IMR-90 (cell line): Measurements from ENCODE around the gene LRRC36. TPM values are rescaled to one million over a fixed set of nuclear protein-coding genes. Genes with fewer than 3 reads are reported as not detected.

Experiments
- ATAC-seq: fragments of 200-7000 bp; cut with Tn5 transposase; 2 replicates; pipeline ENCODE4 v1.9.1; 2020; ENCODE audit warnings: low read depth, mild to moderate bottlenecking, moderate library complexity
- BruUV-seq: library from RNA; stranded (reverse); fragments of 400-500 nt; replicated peaks from 2 replicates; lab custom pipeline; 2021; lab: Mats Ljungman, UMichigan
- CTCF ChIA-PET: fragments of 300-600 bp; formaldehyde crosslinking; extraction: SDS; loops from one replicate; lab custom pipeline; 2021; ENCODE audit warnings: antibody characterized with exemption; lab: Yijun Ruan, JAX
- POLR2A ChIA-PET: fragments of 300-600 bp; sonication (Branson Sonifier 250); formaldehyde crosslinking; loops from one replicate; lab custom pipeline; 2022; ENCODE audit warnings: antibody characterized with exemption; ENCODE audit not compliant: unreplicated experiment; lab: Charles Lee
- DNase-seq: peaks from one replicate; pipeline ENCODE4 v3.0.0; 2013
- H2AFZ ChIP-seq: replicated peaks from 2 replicates; pipeline ENCODE3; 2013; ENCODE audit warnings: low read length, mild to moderate bottlenecking; ENCODE audit not compliant: poor library complexity
- H2AK5ac ChIP-seq: 2 replicates; pipeline ENCODE4 v1.6.1; 2013; ENCODE audit warnings: low read depth, low read length, inconsistent platforms
- H2AK9ac ChIP-seq: replicated peaks from 2 replicates; pipeline ENCODE3; 2013; ENCODE audit warnings: mild to moderate bottlenecking, low read depth, low read length, moderate library complexity; ENCODE audit not compliant: poor library complexity
- H2BK120ac ChIP-seq: 2 replicates; pipeline ENCODE4 v1.6.1; 2013; ENCODE audit warnings: low read depth, low read length, inconsistent platforms
- H2BK15ac ChIP-seq: 3 replicates; pipeline ENCODE4 v1.6.1; 2013; ENCODE audit warnings: low read depth, low read length, inconsistent platforms
- H2BK20ac ChIP-seq: 2 replicates; pipeline ENCODE4 v1.6.1; 2013; ENCODE audit warnings: low read depth, mild to moderate bottlenecking, inconsistent platforms, low read length, moderate library complexity
- H2BK5ac ChIP-seq: 2 replicates; pipeline ENCODE4 v1.6.1; 2013; ENCODE audit warnings: mild to moderate bottlenecking, low read depth, low read length, inconsistent platforms; ENCODE audit not compliant: poor library complexity, severe bottlenecking
- H3K14ac ChIP-seq: replicated peaks from 2 replicates; pipeline ENCODE4 v1.6.1; 2013; ENCODE audit warnings: low read depth, low read length, inconsistent platforms
- H3K18ac ChIP-seq: 2 replicates; pipeline ENCODE4 v1.6.1; 2013; ENCODE audit warnings: low read depth, low read length, control low read depth
- H3K23ac ChIP-seq: 2 replicates; pipeline ENCODE4 v1.6.1; 2013; ENCODE audit warnings: low read depth, low read length, inconsistent platforms
- H3K27ac ChIP-seq: 2 replicates; pipeline ENCODE4 v1.5.1; 2013; ENCODE audit warnings: mild to moderate bottlenecking, control low read depth, low read length; ENCODE audit not compliant: insufficient read depth
- H3K27me3 ChIP-seq: 2 replicates; pipeline ENCODE4 v1.6.1; 2013; ENCODE audit warnings: low read length; ENCODE audit not compliant: control insufficient read depth, insufficient read depth
- H3K36me3 ChIP-seq: 2 replicates; pipeline ENCODE4 v1.6.1; 2013; ENCODE audit warnings: low read length, mixed read lengths; ENCODE audit not compliant: control insufficient read depth, insufficient read depth
- H3K4ac ChIP-seq: 2 replicates; pipeline ENCODE4 v1.6.1; 2013; ENCODE audit warnings: low read depth, low read length, inconsistent platforms
- H3K4me1 ChIP-seq: 2 replicates; pipeline ENCODE4 v1.6.1; 2013; ENCODE audit warnings: low read length, mixed read lengths; ENCODE audit not compliant: control insufficient read depth, insufficient read depth
- H3K4me2 ChIP-seq: 2 replicates; pipeline ENCODE4 v1.6.1; 2013; ENCODE audit warnings: low read depth, mild to moderate bottlenecking, control low read depth, low read length, moderate library complexity
- H3K4me3 ChIP-seq: 2 replicates; pipeline ENCODE4 v1.5.1; 2013; ENCODE audit warnings: low read depth, mild to moderate bottlenecking, control low read depth, low read length, moderate library complexity; ENCODE audit not compliant: insufficient read depth
- H3K56ac ChIP-seq: 2 replicates; pipeline ENCODE4 v1.6.1; 2013; ENCODE audit warnings: low read length, inconsistent platforms; ENCODE audit not compliant: insufficient read depth; ENCODE audit errors: extremely low read depth
- H3K79me1 ChIP-seq, 2 experiments: 2 replicates each; pipeline ENCODE4 v1.6.1; 2013; ENCODE audit warnings: low read length in 2 of 2, inconsistent platforms in 1 of 2, low read depth in 1 of 2
- H3K9ac ChIP-seq: 2 replicates; pipeline ENCODE4 v1.6.1; 2013; ENCODE audit warnings: low read depth, low read length, control low read depth
- H3K9me1 ChIP-seq: 2 replicates; pipeline ENCODE4 v1.6.1; 2013; ENCODE audit warnings: low read length, inconsistent platforms; ENCODE audit not compliant: insufficient read depth
- H3K9me3 ChIP-seq: 2 replicates; pipeline ENCODE4 v1.6.1; 2013; ENCODE audit warnings: low read length; ENCODE audit not compliant: control insufficient read depth, insufficient read depth
- H4K20me1 ChIP-seq: 2 replicates; pipeline ENCODE4 v1.6.1; 2013; ENCODE audit warnings: low read length, inconsistent platforms; ENCODE audit not compliant: insufficient read depth
- H4K5ac ChIP-seq: 2 replicates; pipeline ENCODE4 v1.6.1; 2013; ENCODE audit warnings: mild to moderate bottlenecking, low read depth, low read length, control low read depth
- H4K8ac ChIP-seq, 2 experiments: 2 replicates each; pipeline ENCODE4 v1.6.1; 2013; ENCODE audit warnings: low read depth in 2 of 2, low read length in 2 of 2, control low read depth in 1 of 2, inconsistent platforms in 1 of 2
- H4K91ac ChIP-seq: 2 replicates; pipeline ENCODE4 v1.6.1; 2013; ENCODE audit warnings: low read depth, low read length, inconsistent platforms; ENCODE audit not compliant: insufficient read depth
- BHLHE40 ChIP-seq: fragments of 150-350 bp; IDR thresholded peaks from 2 replicates; pipeline ENCODE4 v1.6.1; 2016; ENCODE audit warnings: mild to moderate bottlenecking, low read depth, low read length
- CEBPB ChIP-seq: IDR thresholded peaks from 2 replicates; pipeline ENCODE4 v1.6.1; 2012; ENCODE audit warnings: low read depth, low read length, improper control_type of control experiment
- MAFK ChIP-seq: IDR thresholded peaks from 2 replicates; pipeline ENCODE4 v1.6.1; 2012; ENCODE audit warnings: low read depth, low read length, improper control_type of control experiment
- MXI1 ChIP-seq: IDR thresholded peaks from 2 replicates; pipeline ENCODE4 v1.6.1; 2012; ENCODE audit warnings: low read depth, mild to moderate bottlenecking, low read length, moderate library complexity, borderline replicate concordance
- POLR2A ChIP-seq: IDR thresholded peaks from 2 replicates; pipeline ENCODE4 v1.6.1; 2012; ENCODE audit warnings: mild to moderate bottlenecking, low read depth, low read length
- RCOR1 ChIP-seq: IDR thresholded peaks from 2 replicates; pipeline ENCODE4 v1.6.1; 2012; ENCODE audit warnings: mild to moderate bottlenecking, low read length, improper control_type of control experiment; ENCODE audit not compliant: insufficient replicate concordance
- RFX5 ChIP-seq: IDR thresholded peaks from 2 replicates; pipeline ENCODE4 v1.8.0; 2012; ENCODE audit warnings: low read depth, mild to moderate bottlenecking, low read length, moderate library complexity
- USF2 ChIP-seq: fragments of 150-350 bp; IDR thresholded peaks from 2 replicates; pipeline ENCODE4 v1.6.1; 2017; ENCODE audit warnings: mild to moderate bottlenecking, antibody characterized with exemption, low read length, low read depth
- WGBS, 2 experiments: methylation state at CpG; one replicate each; pipeline versions ENCODE4 v1.1.5 to v1.1.7; 2013; ENCODE audit warnings: missing lambda C conversion rate in 2 of 2; ENCODE audit not compliant: insufficient read length in 1 of 2; ENCODE audit errors: extremely low coverage in 2 of 2; 5-methylcytosine and 5-hydroxymethylcytosine counted together
- dilution Hi-C: fragments of 300-500 bp; cut with HindIII; formaldehyde crosslinking; loops from one replicate; pipeline ENCODE4 v1.14.3; 2018; ENCODE audit warnings: low sequenced_read_pairs; ENCODE audit not compliant: unreplicated experiment
- in situ Hi-C: fragments of 300-500 bp; cut with MboI; formaldehyde crosslinking; loops from 3 replicates; pipeline ENCODE4 v1.14.3; 2019; ENCODE audit warnings: low sequenced_read_pairs, inconsistent platforms, mixed read lengths
- intact Hi-C: fragments of 100-400 bp; cut with micrococcal nuclease; formaldehyde crosslinking; loops from 2 replicates; pipeline ENCODE4 v1.10.0; 2022
- polyA plus RNA-seq, 3 experiments: library from polyadenylated mRNA; depleted of rRNA; stranded (reverse); fragments of >200 nt; gene quantifications; 2 replicates each; pipeline ENCODE4 v1.2.3, GENCODE V29; 2012; ENCODE audit warnings: low replicate concordance in 1 of 3
- total RNA-seq: library from RNA; depleted of rRNA; stranded (reverse); fragments of >200 nt; gene quantifications from 2 replicates; pipeline ENCODE4 v1.2.3, GENCODE V29; 2012

Gene LRRC36
- total and polyA plus RNA-seq, 2 of the 4 experiments (the other 2 are of a cell fraction), result 0.18 to 0.29 TPM

DNA sequence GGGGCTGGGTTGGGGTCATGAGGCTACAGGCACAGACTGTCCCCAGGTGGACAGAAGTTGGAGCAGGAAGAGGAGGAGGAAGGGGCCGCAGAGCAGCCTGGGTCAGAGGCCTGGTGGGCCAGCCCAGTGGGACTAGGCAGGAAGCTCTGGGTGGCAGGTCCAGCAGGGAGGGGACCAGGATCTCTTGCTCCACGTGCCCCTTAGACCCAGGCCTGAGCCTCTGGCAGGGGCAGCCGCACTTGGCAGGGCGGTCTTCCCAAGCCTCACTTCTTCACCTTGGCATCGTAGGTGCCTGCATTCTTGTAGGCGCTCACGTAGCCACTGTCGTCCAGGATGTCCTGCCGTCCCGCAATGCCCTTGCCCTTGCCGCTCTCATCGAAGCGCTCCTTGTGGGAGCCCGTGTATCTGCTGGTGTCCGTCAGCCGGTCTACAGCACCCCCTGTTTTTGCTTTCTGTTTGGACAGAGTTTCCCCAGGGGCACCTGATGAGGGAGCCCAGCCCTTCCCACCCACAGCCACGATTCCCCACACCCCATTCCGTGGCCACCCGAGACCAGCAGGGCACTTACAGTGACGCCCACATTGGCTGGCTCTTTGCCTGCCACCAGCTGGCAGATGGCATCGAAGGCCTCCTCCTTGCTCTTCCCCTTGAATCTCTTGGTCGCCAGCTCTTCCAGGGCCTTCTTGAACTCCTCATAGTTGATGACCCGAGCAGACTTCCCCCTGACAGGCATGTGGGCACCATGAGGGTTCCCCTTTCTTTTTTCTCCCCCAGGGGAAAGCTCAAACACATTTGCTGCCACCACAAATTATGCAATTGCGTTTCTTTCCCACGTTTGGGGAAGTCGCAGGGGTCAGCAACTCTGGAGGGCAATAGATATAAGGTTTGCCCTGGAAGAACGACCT, 63.5 kb downstream of the LRRC36 start:
- no peak overlapping the region for H3K4me3 ChIP-seq
- no peak overlapping the region for H2BK120ac ChIP-seq
- H2AK9ac ChIP-seq, result no peak overlapping the region
- in situ Hi-C loops, result no loop called here
- H4K91ac ChIP-seq, result no peak overlapping the region
- H3K27me3 ChIP-seq, result peaks cover 24% of the 10 kb centered on the region
- TF ChIP-seq RCOR1 (no peak), MXI1 (no peak), RFX5 (no peak), BHLHE40 (no peak), POLR2A (no peak), MAFK (no peak), CEBPB (no peak), USF2 (no peak)
- no peak overlapping the region for H3K4me2 ChIP-seq
- no peaks in the 10 kb centered on the region for H4K20me1 ChIP-seq
- no peak overlapping the region for H3K27ac ChIP-seq
- no peak overlapping the region for H2BK5ac ChIP-seq
- ChIA-PET CTCF (no interaction called here), POLR2A (no interaction called here)
- no TSS peak for BruUV-seq
- no peak overlapping the region for H4K5ac ChIP-seq
- no peak overlapping the region for H3K18ac ChIP-seq
- no peak overlapping the region for H2BK15ac ChIP-seq
- H4K8ac ChIP-seq, result no peak overlapping the region
- H3K4me1 ChIP-seq, result peaks cover 5% of the 10 kb centered on the region; the same call in 1 of the 2 replicates
- ATAC-seq (no peak), DNase-seq (no peak)
- dilution Hi-C loops, result no loop called here
- intact Hi-C loops, result loop anchor here (5.0 kb wide), 1 partner anchor 143 kb away; the partner anchor contains the start of genes FHOD1 and SLC9A5
- no peak overlapping the region for H3K56ac ChIP-seq
- no peak overlapping the region for H2AK5ac ChIP-seq
- no peak overlapping the region for H3K23ac ChIP-seq
- no peak overlapping the region for H2BK20ac ChIP-seq
- H3K79me1 ChIP-seq, result no peaks in the 10 kb centered on the region
- no peaks in the 10 kb centered on the region for H3K9me3 ChIP-seq
- H3K9me1 ChIP-seq, result peaks cover 5% of the 10 kb centered on the region; the same call in 1 of the 2 replicates
- WGBS, 2 experiments, result 96% methylated on average over 17 of the region's 27 CpGs; no CpG with 5 or more reads in 1 of the 2 experiments
- H3K14ac ChIP-seq, result no peak overlapping the region
- no peak overlapping the region for H2AFZ ChIP-seq
- no peak overlapping the region for H3K4ac ChIP-seq
- H3K36me3 ChIP-seq, result no peaks in the 10 kb centered on the region
- no peak overlapping the region for H3K9ac ChIP-seq
